Measurements from ENCODE around the gene PLPP1.

DNA sequence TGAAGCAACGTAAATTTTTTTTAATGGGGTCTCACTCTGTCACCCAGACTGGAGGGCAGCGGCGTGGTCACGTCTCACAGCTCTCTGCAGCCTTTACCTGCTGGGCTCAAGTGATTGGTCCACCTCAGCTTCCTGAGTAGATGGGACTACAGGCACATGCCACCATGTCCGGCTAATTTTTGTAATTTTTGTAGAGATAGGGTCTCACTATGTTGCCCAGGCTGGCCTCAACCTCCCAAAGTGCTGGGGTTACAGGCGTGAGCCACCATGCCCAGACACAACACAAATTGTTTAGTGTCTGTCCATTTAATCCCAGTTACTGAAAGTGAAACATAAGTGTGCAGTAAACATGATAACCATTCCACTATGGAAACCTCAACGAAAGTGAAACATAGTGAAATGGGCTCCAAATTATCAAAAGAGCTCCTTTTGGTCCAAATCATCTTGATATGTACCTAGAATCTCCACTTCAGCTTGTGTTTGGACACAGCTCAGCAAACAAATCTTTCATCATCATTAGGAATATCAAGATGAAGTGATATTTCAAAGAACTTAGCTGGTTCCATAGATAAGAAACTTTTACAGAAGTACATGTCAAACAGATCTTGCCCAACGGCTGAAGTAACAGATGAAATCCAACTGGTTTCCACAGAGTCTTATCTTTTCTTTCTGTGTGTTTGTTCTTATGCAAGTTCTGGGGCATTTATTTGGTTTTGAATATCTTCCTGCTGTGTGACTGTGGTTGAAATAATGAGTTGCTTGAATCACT lies 41.2 kb upstream of the PLPP1 start:
- no peak for TF ChIP-seq TAF1 (IDR thresholded peaks at IDR 0.05; ENCODE audit: borderline replicate concordance, insufficient read depth, low read length)
- TF ChIP-seq POLR2AphosphoS5 (IDR thresholded peaks at IDR 0.05; ENCODE audit: low read depth, low read length): no peak
- TF ChIP-seq SIN3A (IDR thresholded peaks at IDR 0.05; ENCODE audit: borderline replicate concordance, insufficient read depth, low read length): no peak
